ENCODE data around the gene SLC12A7. TPM values are rescaled to one million over a fixed set of nuclear protein-coding genes. Genes with fewer than 3 reads are reported as not detected.

SLC12A7 gene
- total and polyA plus RNA-seq, 2 of the 13 experiments (the other 11 are each of a cell fraction or from before 2014, with no cell fraction given) = 14.0 to 18.5 TPM

DNA sequence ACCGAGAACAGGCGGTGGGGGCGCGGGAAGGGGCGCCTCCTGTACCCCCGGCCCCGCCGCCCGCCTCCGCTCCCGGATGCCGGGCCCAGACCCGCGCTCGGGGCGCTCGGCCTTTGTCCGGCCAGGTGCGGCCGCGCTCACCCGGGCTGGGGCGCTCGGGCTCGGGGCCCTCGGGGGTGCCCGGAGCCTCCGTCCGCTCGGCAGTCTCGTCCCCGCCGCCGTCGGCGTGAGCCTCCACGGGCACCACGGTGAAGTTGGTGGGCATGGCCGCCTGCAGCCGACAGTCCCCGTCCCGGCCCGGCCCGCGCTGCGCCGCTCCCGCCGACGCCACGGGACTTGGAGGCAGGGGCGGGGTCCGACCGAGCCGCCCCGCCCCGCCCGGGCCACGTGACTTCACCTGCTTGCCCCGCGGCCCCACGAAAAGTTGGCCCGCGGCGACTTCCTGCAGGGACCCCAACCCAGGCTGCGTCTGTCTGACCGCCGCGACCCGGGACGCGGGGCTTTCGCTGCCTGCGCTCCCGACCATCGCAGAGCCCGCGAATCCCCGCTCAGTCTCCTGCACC lies at the start of gene SLC12A7 (continued):
- TF ChIP-seq, protein P1, sequence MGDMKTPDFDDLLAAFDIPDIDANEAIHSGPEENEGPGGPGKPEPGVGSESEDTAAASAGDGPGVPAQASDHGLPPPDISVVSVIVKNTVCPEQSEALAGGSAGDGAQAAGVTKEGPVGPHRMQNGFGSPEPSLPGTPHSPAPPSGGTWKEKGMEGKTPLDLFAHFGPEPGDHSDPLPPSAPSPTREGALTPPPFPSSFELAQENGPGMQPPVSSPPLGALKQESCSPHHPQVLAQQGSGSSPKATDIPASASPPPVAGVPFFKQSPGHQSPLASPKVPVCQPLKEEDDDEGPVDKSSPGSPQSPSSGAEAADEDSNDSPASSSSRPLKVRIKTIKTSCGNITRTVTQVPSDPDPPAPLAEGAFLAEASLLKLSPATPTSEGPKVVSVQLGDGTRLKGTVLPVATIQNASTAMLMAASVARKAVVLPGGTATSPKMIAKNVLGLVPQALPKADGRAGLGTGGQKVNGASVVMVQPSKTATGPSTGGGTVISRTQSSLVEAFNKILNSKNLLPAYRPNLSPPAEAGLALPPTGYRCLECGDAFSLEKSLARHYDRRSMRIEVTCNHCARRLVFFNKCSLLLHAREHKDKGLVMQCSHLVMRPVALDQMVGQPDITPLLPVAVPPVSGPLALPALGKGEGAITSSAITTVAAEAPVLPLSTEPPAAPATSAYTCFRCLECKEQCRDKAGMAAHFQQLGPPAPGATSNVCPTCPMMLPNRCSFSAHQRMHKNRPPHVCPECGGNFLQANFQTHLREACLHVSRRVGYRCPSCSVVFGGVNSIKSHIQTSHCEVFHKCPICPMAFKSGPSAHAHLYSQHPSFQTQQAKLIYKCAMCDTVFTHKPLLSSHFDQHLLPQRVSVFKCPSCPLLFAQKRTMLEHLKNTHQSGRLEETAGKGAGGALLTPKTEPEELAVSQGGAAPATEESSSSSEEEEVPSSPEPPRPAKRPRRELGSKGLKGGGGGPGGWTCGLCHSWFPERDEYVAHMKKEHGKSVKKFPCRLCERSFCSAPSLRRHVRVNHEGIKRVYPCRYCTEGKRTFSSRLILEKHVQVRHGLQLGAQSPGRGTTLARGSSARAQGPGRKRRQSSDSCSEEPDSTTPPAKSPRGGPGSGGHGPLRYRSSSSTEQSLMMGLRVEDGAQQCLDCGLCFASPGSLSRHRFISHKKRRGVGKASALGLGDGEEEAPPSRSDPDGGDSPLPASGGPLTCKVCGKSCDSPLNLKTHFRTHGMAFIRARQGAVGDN (CRISPR knock-in tag; IDR thresholded peaks at IDR 0.05) = peak; percentile 33; the same call in 1 of the 2 replicates
- TF ChIP-seq, protein P2, sequence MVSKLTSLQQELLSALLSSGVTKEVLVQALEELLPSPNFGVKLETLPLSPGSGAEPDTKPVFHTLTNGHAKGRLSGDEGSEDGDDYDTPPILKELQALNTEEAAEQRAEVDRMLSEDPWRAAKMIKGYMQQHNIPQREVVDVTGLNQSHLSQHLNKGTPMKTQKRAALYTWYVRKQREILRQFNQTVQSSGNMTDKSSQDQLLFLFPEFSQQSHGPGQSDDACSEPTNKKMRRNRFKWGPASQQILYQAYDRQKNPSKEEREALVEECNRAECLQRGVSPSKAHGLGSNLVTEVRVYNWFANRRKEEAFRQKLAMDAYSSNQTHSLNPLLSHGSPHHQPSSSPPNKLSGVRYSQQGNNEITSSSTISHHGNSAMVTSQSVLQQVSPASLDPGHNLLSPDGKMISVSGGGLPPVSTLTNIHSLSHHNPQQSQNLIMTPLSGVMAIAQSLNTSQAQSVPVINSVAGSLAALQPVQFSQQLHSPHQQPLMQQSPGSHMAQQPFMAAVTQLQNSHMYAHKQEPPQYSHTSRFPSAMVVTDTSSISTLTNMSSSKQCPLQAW (CRISPR knock-in tag; IDR thresholded peaks at IDR 0.05) = no peak
- TF ChIP-seq, protein P3, sequence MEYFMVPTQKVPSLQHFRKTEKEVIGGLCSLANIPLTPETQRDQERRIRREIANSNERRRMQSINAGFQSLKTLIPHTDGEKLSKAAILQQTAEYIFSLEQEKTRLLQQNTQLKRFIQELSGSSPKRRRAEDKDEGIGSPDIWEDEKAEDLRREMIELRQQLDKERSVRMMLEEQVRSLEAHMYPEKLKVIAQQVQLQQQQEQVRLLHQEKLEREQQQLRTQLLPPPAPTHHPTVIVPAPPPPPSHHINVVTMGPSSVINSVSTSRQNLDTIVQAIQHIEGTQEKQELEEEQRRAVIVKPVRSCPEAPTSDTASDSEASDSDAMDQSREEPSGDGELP (IDR thresholded peaks at IDR 0.05; ENCODE audit: borderline replicate concordance, low read depth) = no peak
- TF ChIP-seq NR2F1 (CRISPR knock-in tag; IDR thresholded peaks at IDR 0.05) (no peak), U2AF2 (IDR thresholded peaks at IDR 0.05; ENCODE audit: low read depth, low read length) (no peak), ZNF383 (CRISPR knock-in tag; IDR thresholded peaks at IDR 0.05; ENCODE audit: borderline replicate concordance) (no peak), KDM4B (CRISPR knock-in tag; IDR thresholded peaks at IDR 0.05) (no peak), MLLT10 (CRISPR knock-in tag; IDR thresholded peaks at IDR 0.05) (no peak), ZNF720 (CRISPR knock-in tag; IDR thresholded peaks at IDR 0.05) (no peak), HNRNPUL1 (IDR thresholded peaks at IDR 0.05; ENCODE audit: low read depth, low read length) (no peak), ZFP90 (CRISPR knock-in tag; IDR thresholded peaks at IDR 0.05; ENCODE audit: borderline replicate concordance) (no peak), AGO2 (optimal IDR thresholded peaks at IDR 0.05; ENCODE audit: low read depth, low read length) (no peak), HDAC1 (CRISPR knock-in tag; IDR thresholded peaks at IDR 0.05) (no peak), ARNTL (CRISPR knock-in tag; IDR thresholded peaks at IDR 0.05) (no peak)
- TF ChIP-seq, protein P4, sequence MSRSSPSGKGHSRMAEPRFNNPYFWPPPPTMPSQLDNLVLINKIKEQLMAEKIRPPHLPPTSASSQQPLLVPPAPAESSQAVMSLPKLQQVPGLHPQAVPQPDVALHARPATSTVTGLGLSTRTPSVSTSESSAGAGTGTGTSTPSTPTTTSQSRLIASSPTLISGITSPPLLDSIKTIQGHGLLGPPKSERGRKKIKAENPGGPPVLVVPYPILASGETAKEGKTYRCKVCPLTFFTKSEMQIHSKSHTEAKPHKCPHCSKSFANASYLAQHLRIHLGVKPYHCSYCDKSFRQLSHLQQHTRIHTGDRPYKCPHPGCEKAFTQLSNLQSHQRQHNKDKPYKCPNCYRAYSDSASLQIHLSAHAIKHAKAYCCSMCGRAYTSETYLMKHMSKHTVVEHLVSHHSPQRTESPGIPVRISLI (CRISPR knock-in tag; IDR thresholded peaks at IDR 0.05; ENCODE audit: borderline replicate concordance) = no peak
- TF ChIP-seq, protein P5, sequence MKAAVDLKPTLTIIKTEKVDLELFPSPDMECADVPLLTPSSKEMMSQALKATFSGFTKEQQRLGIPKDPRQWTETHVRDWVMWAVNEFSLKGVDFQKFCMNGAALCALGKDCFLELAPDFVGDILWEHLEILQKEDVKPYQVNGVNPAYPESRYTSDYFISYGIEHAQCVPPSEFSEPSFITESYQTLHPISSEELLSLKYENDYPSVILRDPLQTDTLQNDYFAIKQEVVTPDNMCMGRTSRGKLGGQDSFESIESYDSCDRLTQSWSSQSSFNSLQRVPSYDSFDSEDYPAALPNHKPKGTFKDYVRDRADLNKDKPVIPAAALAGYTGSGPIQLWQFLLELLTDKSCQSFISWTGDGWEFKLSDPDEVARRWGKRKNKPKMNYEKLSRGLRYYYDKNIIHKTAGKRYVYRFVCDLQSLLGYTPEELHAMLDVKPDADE (CRISPR knock-in tag; IDR thresholded peaks at IDR 0.05) = no peak
- TF ChIP-seq, protein P6, sequence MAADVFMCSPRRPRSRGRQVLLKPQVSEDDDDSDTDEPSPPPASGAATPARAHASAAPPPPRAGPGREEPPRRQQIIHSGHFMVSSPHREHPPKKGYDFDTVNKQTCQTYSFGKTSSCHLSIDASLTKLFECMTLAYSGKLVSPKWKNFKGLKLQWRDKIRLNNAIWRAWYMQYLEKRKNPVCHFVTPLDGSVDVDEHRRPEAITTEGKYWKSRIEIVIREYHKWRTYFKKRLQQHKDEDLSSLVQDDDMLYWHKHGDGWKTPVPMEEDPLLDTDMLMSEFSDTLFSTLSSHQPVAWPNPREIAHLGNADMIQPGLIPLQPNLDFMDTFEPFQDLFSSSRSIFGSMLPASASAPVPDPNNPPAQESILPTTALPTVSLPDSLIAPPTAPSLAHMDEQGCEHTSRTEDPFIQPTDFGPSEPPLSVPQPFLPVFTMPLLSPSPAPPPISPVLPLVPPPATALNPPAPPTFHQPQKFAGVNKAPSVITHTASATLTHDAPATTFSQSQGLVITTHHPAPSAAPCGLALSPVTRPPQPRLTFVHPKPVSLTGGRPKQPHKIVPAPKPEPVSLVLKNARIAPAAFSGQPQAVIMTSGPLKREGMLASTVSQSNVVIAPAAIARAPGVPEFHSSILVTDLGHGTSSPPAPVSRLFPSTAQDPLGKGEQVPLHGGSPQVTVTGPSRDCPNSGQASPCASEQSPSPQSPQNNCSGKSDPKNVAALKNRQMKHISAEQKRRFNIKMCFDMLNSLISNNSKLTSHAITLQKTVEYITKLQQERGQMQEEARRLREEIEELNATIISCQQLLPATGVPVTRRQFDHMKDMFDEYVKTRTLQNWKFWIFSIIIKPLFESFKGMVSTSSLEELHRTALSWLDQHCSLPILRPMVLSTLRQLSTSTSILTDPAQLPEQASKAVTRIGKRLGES (CRISPR knock-in tag; IDR thresholded peaks at IDR 0.05; ENCODE audit: borderline replicate concordance) = no peak
